Activated B cell treated with CpG ODN at 0.5 μM for 24 hours (primary cell): ENCODE measurements around the gene SLC6A4. TPM values are rescaled to one million over a fixed set of nuclear protein-coding genes. Genes with fewer than 3 reads are reported as not detected.

Experiments
- ATAC-seq: fragments of 200-7000 bp; cut with Tn5 transposase; one replicate; pipeline ENCODE4 v1.10.0; 2021; ENCODE audit warnings: low read depth, mild to moderate bottlenecking, moderate library complexity
- CTCF ChIA-PET: fragments of 350-600 bp; sonication (Branson Sonifier 250); formaldehyde crosslinking; loops from one replicate; lab custom pipeline; 2021; ENCODE audit warnings: antibody characterized with exemption; lab: Charles Lee
- POLR2A ChIA-PET: fragments of 350-600 bp; sonication (Branson Sonifier 250); formaldehyde crosslinking; loops from one replicate; lab custom pipeline; 2021; ENCODE audit warnings: antibody characterized with exemption; lab: Charles Lee
- DNase-seq: peaks from one replicate; pipeline ENCODE4 v3.0.0; 2022
- H3K27ac Mint-ChIP-seq: one replicate; pipeline ENCODE4 v1.8.0; 2020; ENCODE audit warnings: mixed read lengths
- H3K27me3 Mint-ChIP-seq: one replicate; pipeline ENCODE4 v1.8.0; 2021; ENCODE audit warnings: mixed read lengths
- H3K36me3 Mint-ChIP-seq: one replicate; pipeline ENCODE4 v1.8.0; 2021; ENCODE audit warnings: low read depth, mixed read lengths
- H3K4me1 Mint-ChIP-seq: one replicate; pipeline ENCODE4 v1.8.0; 2021; ENCODE audit warnings: mixed read lengths
- H3K4me3 Mint-ChIP-seq: one replicate; pipeline ENCODE4 v1.8.0; 2020; ENCODE audit warnings: mild to moderate bottlenecking, mixed read lengths
- H3K9me3 Mint-ChIP-seq: one replicate; pipeline ENCODE4 v1.8.0; 2020; ENCODE audit warnings: mixed read lengths
- CTCF ChIP-seq: fragments of 200-600 bp; IDR thresholded peaks from one replicate; pipeline ENCODE4 v1.8.0; 2022; ENCODE audit warnings: antibody characterized with exemption, mild to moderate bottlenecking
- intact Hi-C: fragments of 100-400 bp; cut with micrococcal nuclease; formaldehyde crosslinking; loops from one replicate; pipeline ENCODE4 v1.15.1; 2024
- total RNA-seq: library from RNA; stranded (reverse); gene quantifications from 2 replicates; pipeline ENCODE4 v1.2.3, GENCODE V29; 2022

The SLC6A4 gene
- total RNA-seq, 1 donor from 2014 or later, result not detected

- CTCF ChIA-PET, result interaction anchor here (1.0 kb wide), 1 partner anchor 63 kb away, joined by 3 read pairs; no protein-coding TSS in a partner anchor
- Mint-ChIP-seq H3K4me3 (no peak overlapping the region), H3K4me1 (peaks cover 4% of the 10 kb centered on the region), H3K27ac (no peak overlapping the region), H3K36me3 (peaks cover 72% of the 10 kb centered on the region), H3K27me3 (no peaks in the 10 kb centered on the region), H3K9me3 (no peaks in the 10 kb centered on the region)
- ATAC-seq (no peak), DNase-seq (no peak)
- intact Hi-C loops, result no loop called here
- POLR2A ChIA-PET, result no interaction called here
- no peak for TF ChIP-seq CTCF
These were observed 37.9 kb upstream of the SLC6A4 start for GRCh38 chr17:30273373-30273772.

GRCh38 chr17:30271102-30271501 lies 35.6 kb upstream of the SLC6A4 start:
- Mint-ChIP-seq H3K27me3 (no peaks in the 10 kb centered on the region), H3K4me1 (peaks cover 4% of the 10 kb centered on the region), H3K4me3 (no peak overlapping the region), H3K27ac (no peak overlapping the region), H3K36me3 (peaks cover 76% of the 10 kb centered on the region), H3K9me3 (no peaks in the 10 kb centered on the region)
- intact Hi-C loops, result no loop called here
- no peak for TF ChIP-seq CTCF
- POLR2A ChIA-PET, result no interaction called here
- CTCF ChIA-PET, result no interaction called here
- DNase-seq (no peak), ATAC-seq (no peak)

- H3K36me3 Mint-ChIP-seq, result peaks cover 76% of the 10 kb centered on the region
- H3K27ac Mint-ChIP-seq, result no peak overlapping the region
- no peaks in the 10 kb centered on the region for H3K4me1 Mint-ChIP-seq
- no peak for TF ChIP-seq CTCF
- intact Hi-C loops, result no loop called here
- H3K9me3 Mint-ChIP-seq, result no peaks in the 10 kb centered on the region
- ChIA-PET POLR2A (no interaction called here), CTCF (no interaction called here)
- DNase-seq (no peak), ATAC-seq (no peak)
- H3K27me3 Mint-ChIP-seq, result no peaks in the 10 kb centered on the region
- no peak overlapping the region for H3K4me3 Mint-ChIP-seq
These were observed 32.1 kb upstream of the SLC6A4 start for GRCh38 chr17:30267625-30268024.

GRCh38 chr17:30263552-30264333 lies 28.2 kb upstream of the SLC6A4 start:
- ChIA-PET CTCF (no interaction called here), POLR2A (no interaction called here)
- TF ChIP-seq CTCF, result no peak
- no peak for ATAC-seq
- H3K4me3 Mint-ChIP-seq, result no peak overlapping the region
- no peak overlapping the region for H3K27ac Mint-ChIP-seq
- H3K36me3 Mint-ChIP-seq, result peaks cover 72% of the 10 kb centered on the region
- no peaks in the 10 kb centered on the region for H3K4me1 Mint-ChIP-seq
- intact Hi-C loops, result no loop called here
- H3K9me3 Mint-ChIP-seq, result no peaks in the 10 kb centered on the region
- H3K27me3 Mint-ChIP-seq, result no peaks in the 10 kb centered on the region
- DNase-seq, result no peak

GRCh38 chr17:30256756-30257506 lies 21.4 kb upstream of the SLC6A4 start:
- intact Hi-C loops, result no loop called here
- Mint-ChIP-seq H3K4me3 (no peak overlapping the region), H3K36me3 (peaks cover 52% of the 10 kb centered on the region), H3K27ac (no peak overlapping the region), H3K9me3 (no peaks in the 10 kb centered on the region), H3K27me3 (no peaks in the 10 kb centered on the region), H3K4me1 (no peaks in the 10 kb centered on the region)
- DNase-seq, result no peak
- ChIA-PET POLR2A (no interaction called here), CTCF (no interaction called here)
- no peak for TF ChIP-seq CTCF
- ATAC-seq, result no peak
